HCT116 (cell line): ENCODE results near the gene PTDSS2. TPM values are rescaled to one million over a fixed set of nuclear protein-coding genes. Genes with fewer than 3 reads are reported as not detected.
A peak's percentile ranks its signal among the peaks of the same experiment; 100 is the strongest.

Experiments used
- ATAC-seq: fragments of 200-7000 bp; cut with Tn5 transposase; 2 replicates; pipeline ENCODE4 v1.9.1; 2020; ENCODE audit warnings: mild to moderate bottlenecking, moderate library complexity
- BruUV-seq: library from RNA; stranded (reverse); fragments of 400-500 nt; replicated peaks from 2 replicates; lab custom pipeline; 2021; lab: Mats Ljungman, UMichigan
- CTCF ChIA-PET: fragments of 300-600 bp; sonication (Branson Sonifier 250); formaldehyde crosslinking; loops from one replicate; lab custom pipeline; 2021; ENCODE audit warnings: antibody characterized with exemption; lab: Charles Lee
- POLR2A ChIA-PET: fragments of 300-600, 350-600 bp; sonication (Branson Sonifier 250); formaldehyde crosslinking; loops from one replicate; lab custom pipeline; 2021; ENCODE audit warnings: antibody characterized with exemption; lab: Charles Lee
- RAD21 ChIA-PET, 2 experiments: fragments of 300-600 bp; sonication (Branson Sonifier 250); formaldehyde crosslinking; loops; one replicate each; lab custom pipeline; 2023; ENCODE audit warnings: low total read pairs in 2 of 2; ENCODE audit not compliant: uncharacterized antibody in 2 of 2, unreplicated experiment in 2 of 2, low non-redundant PET in 1 of 2; lab: Charles Lee
- DNase-seq: peaks from one replicate; pipeline ENCODE4 v3.0.0-alpha.2; 2010; ENCODE audit warnings: low read depth, low spot score
- H2AFZ ChIP-seq: fragments of 200-600 bp; shearing (Covaris generic), sonication (generic); 2 replicates; pipeline ENCODE4 v1.6.1; 2017; ENCODE audit warnings: low read depth, mixed run types, mixed read lengths, antibody characterized with exemption, low read length; ENCODE audit not compliant: poor library complexity, severe bottlenecking
- H3K27ac ChIP-seq: 2 replicates; pipeline ENCODE4 v1.5.1; 2012; ENCODE audit warnings: low read depth, low read length
- H3K27me3 ChIP-seq: fragments of 200-600 bp; sonication (generic); 2 replicates; pipeline ENCODE4 v1.6.1; 2016; ENCODE audit warnings: mixed run types, low read length, mixed read lengths; ENCODE audit not compliant: insufficient read depth
- H3K36me3 ChIP-seq, 2 experiments: fragments of 200-500 bp in 1 of 2; fragments of 200-600 bp in 1 of 2; sonication (Bioruptor generic) in 1 of 2; sonication (generic) in 1 of 2; 2 replicates each; pipeline versions ENCODE4 v1.5.1 to v1.6.1; 2014 to 2016; ENCODE audit warnings: low read length in 2 of 2, inconsistent platforms in 1 of 2, mixed read lengths in 1 of 2, mixed run types in 1 of 2; ENCODE audit not compliant: insufficient read depth in 2 of 2, control insufficient read depth in 1 of 2
- H3K4me1 ChIP-seq, 2 experiments: fragments of 200-600 bp in 1 of 2; sonication (generic) in 1 of 2; 2 replicates each; pipeline versions ENCODE4 v1.5.1 to v1.6.1; 2012 to 2017; ENCODE audit warnings: low read length in 2 of 2, inconsistent platforms in 1 of 2, mild to moderate bottlenecking in 1 of 2, mixed read lengths in 1 of 2, mixed run types in 1 of 2, moderate library complexity in 1 of 2; ENCODE audit not compliant: insufficient read depth in 2 of 2, control insufficient read depth in 1 of 2
- H3K4me2 ChIP-seq: fragments of 200-600 bp; sonication (generic); 2 replicates; pipeline ENCODE4 v1.6.1; 2017; ENCODE audit warnings: mixed run types, low read length, mixed read lengths
- H3K4me3 ChIP-seq, 2 experiments: fragments of 200-600 bp in 1 of 2; sonication (generic) in 1 of 2; replicated peaks in 1 of 2; 2 replicates each; pipeline ENCODE4 v1.5.1; 2011 to 2016; ENCODE audit warnings: low read length in 2 of 2, control low read depth in 1 of 2, low read depth in 1 of 2, mild to moderate bottlenecking in 1 of 2, mixed read lengths in 1 of 2, mixed run types in 1 of 2
- H3K79me2 ChIP-seq: fragments of 200-600 bp; sonication (generic); 2 replicates; pipeline ENCODE4 v1.6.1; 2017; ENCODE audit warnings: mild to moderate bottlenecking, mixed run types, low read length, moderate library complexity, mixed read lengths; ENCODE audit not compliant: insufficient read depth
- H3K9ac ChIP-seq: fragments of 200-600 bp; sonication (generic); 2 replicates; pipeline ENCODE4 v1.6.1; 2016; ENCODE audit warnings: low read length, mixed read lengths
- H3K9me2 ChIP-seq: fragments of 200-600 bp; sonication (generic), shearing (Covaris generic); 2 replicates; pipeline ENCODE4 v1.6.1; 2017; ENCODE audit warnings: mixed run types, mild to moderate bottlenecking, moderate library complexity; ENCODE audit not compliant: insufficient read depth
- H3K9me3 ChIP-seq, 2 experiments: fragments of 200-500 bp in 1 of 2; fragments of 200-600 bp in 1 of 2; sonication (Bioruptor generic) in 1 of 2; sonication (generic) in 1 of 2; 2 replicates each; pipeline ENCODE4 v1.6.1; 2014 to 2017; ENCODE audit warnings: low read length in 2 of 2, mixed read lengths in 2 of 2, inconsistent platforms in 1 of 2, low read depth in 1 of 2, mild to moderate bottlenecking in 1 of 2, mixed run types in 1 of 2, moderate library complexity in 1 of 2; ENCODE audit not compliant: control insufficient read depth in 1 of 2, insufficient read depth in 1 of 2
- H4K20me1 ChIP-seq: fragments of 200-600 bp; sonication (generic), shearing (Covaris generic); 2 replicates; pipeline ENCODE4 v1.6.1; 2017; ENCODE audit warnings: mixed run types, mild to moderate bottlenecking, moderate library complexity; ENCODE audit not compliant: insufficient read depth
- CBX3 ChIP-seq: IDR thresholded peaks from 2 replicates; pipeline ENCODE4 v1.6.1; 2012; ENCODE audit warnings: low read depth
- CEBPB ChIP-seq: IDR thresholded peaks from 2 replicates; pipeline ENCODE4 v1.6.1; 2012; ENCODE audit warnings: low read depth
- EGR1 ChIP-seq: IDR thresholded peaks from 2 replicates; pipeline ENCODE4 v1.6.1; 2012; ENCODE audit warnings: low read depth
- POLR2A ChIP-seq: IDR thresholded peaks from 2 replicates; pipeline ENCODE4 v1.7.0; 2011; ENCODE audit warnings: borderline replicate concordance; ENCODE audit not compliant: insufficient read depth, insufficient read length; ENCODE audit errors: extremely low read depth
- POLR2AphosphoS5 ChIP-seq: IDR thresholded peaks from 2 replicates; pipeline ENCODE4 v1.6.1; 2011; ENCODE audit warnings: mild to moderate bottlenecking, low read depth, low read length, moderate library complexity
- SIN3A ChIP-seq: IDR thresholded peaks from 2 replicates; pipeline ENCODE4 v1.6.1; 2012; ENCODE audit warnings: low read depth
- SRF ChIP-seq: IDR thresholded peaks from 2 replicates; pipeline ENCODE4 v1.6.1; 2012; ENCODE audit warnings: low read depth
- TCF7L2 ChIP-seq: IDR thresholded peaks from 2 replicates; pipeline ENCODE4 v1.7.0; 2011; ENCODE audit warnings: borderline replicate concordance, inconsistent platforms; ENCODE audit not compliant: insufficient read depth, insufficient read length; ENCODE audit errors: extremely low read depth
- ZFX ChIP-seq: fragments of 450-650 bp; IDR thresholded peaks from 2 replicates; pipeline ENCODE4 v1.6.1; 2017
- intact Hi-C: fragments of 100-400 bp; cut with micrococcal nuclease; formaldehyde crosslinking; loops from 2 replicates; pipeline ENCODE4 v1.10.0; 2022
- total RNA-seq: library from RNA; stranded (reverse); gene quantifications from one replicate; pipeline ENCODE4 v1.2.1, GENCODE V29; 2021; ENCODE audit not compliant: unreplicated experiment
- TF ChIP-seq, protein P1 (sequence below): IDR thresholded peaks from 2 replicates; pipeline ENCODE4 v1.6.1; 2011; ENCODE audit warnings: mild to moderate bottlenecking, low read length, moderate library complexity; ENCODE audit not compliant: insufficient replicate concordance; ENCODE audit errors: extremely low read depth
- TF ChIP-seq, protein P2 (sequence below): IDR thresholded peaks from 2 replicates; pipeline ENCODE4 v1.6.1; 2012; ENCODE audit warnings: low read depth
- TF ChIP-seq, protein P3 (sequence below): IDR thresholded peaks from 2 replicates; pipeline ENCODE4 v1.6.1; 2012

The PTDSS2 gene
- total RNA-seq, 1 experiment from 2014 or later = 40.1 TPM

DNA sequence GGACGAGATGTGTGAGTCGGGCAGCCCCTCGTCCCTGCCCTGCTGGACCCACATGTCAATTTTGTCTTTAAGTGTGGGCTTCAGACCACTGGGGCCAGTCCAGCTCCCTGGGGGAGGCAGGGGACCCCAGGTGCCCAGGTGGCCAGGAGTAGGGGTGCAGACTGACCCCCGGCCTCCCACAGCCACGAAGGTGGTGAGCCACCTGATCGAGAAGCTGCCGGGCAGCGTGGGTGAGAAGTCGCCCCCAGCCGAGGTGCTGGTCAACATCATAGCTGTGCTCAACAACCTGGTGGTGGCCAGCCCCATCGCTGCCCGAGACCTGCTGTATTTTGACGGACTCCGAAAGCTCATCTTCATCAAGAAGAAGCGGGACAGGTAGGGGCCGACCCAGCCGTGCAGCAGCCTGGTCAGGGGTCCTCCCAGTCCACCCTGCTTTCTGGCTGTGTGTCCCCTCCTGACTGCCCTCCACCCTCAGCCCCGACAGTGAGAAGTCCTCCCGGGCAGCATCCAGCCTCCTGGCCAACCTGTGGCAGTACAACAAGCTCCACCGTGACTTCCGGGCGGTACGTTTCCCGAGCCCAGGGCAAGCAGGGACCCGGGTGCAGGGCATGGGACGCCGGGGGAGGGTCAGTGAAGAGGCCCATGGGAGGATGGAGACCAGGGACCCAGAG is 46.2 kb upstream of the PTDSS2 start (continued):
- TF ChIP-seq, protein P1, sequence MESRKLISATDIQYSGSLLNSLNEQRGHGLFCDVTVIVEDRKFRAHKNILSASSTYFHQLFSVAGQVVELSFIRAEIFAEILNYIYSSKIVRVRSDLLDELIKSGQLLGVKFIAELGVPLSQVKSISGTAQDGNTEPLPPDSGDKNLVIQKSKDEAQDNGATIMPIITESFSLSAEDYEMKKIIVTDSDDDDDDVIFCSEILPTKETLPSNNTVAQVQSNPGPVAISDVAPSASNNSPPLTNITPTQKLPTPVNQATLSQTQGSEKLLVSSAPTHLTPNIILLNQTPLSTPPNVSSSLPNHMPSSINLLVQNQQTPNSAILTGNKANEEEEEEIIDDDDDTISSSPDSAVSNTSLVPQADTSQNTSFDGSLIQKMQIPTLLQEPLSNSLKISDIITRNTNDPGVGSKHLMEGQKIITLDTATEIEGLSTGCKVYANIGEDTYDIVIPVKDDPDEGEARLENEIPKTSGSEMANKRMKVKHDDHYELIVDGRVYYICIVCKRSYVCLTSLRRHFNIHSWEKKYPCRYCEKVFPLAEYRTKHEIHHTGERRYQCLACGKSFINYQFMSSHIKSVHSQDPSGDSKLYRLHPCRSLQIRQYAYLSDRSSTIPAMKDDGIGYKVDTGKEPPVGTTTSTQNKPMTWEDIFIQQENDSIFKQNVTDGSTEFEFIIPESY = no peak
- TF ChIP-seq SRF (no peak), POLR2A (no peak), ZFX (no peak), TCF7L2 (no peak)
- TF ChIP-seq, protein P2, sequence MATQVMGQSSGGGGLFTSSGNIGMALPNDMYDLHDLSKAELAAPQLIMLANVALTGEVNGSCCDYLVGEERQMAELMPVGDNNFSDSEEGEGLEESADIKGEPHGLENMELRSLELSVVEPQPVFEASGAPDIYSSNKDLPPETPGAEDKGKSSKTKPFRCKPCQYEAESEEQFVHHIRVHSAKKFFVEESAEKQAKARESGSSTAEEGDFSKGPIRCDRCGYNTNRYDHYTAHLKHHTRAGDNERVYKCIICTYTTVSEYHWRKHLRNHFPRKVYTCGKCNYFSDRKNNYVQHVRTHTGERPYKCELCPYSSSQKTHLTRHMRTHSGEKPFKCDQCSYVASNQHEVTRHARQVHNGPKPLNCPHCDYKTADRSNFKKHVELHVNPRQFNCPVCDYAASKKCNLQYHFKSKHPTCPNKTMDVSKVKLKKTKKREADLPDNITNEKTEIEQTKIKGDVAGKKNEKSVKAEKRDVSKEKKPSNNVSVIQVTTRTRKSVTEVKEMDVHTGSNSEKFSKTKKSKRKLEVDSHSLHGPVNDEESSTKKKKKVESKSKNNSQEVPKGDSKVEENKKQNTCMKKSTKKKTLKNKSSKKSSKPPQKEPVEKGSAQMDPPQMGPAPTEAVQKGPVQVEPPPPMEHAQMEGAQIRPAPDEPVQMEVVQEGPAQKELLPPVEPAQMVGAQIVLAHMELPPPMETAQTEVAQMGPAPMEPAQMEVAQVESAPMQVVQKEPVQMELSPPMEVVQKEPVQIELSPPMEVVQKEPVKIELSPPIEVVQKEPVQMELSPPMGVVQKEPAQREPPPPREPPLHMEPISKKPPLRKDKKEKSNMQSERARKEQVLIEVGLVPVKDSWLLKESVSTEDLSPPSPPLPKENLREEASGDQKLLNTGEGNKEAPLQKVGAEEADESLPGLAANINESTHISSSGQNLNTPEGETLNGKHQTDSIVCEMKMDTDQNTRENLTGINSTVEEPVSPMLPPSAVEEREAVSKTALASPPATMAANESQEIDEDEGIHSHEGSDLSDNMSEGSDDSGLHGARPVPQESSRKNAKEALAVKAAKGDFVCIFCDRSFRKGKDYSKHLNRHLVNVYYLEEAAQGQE = no peak

DNA sequence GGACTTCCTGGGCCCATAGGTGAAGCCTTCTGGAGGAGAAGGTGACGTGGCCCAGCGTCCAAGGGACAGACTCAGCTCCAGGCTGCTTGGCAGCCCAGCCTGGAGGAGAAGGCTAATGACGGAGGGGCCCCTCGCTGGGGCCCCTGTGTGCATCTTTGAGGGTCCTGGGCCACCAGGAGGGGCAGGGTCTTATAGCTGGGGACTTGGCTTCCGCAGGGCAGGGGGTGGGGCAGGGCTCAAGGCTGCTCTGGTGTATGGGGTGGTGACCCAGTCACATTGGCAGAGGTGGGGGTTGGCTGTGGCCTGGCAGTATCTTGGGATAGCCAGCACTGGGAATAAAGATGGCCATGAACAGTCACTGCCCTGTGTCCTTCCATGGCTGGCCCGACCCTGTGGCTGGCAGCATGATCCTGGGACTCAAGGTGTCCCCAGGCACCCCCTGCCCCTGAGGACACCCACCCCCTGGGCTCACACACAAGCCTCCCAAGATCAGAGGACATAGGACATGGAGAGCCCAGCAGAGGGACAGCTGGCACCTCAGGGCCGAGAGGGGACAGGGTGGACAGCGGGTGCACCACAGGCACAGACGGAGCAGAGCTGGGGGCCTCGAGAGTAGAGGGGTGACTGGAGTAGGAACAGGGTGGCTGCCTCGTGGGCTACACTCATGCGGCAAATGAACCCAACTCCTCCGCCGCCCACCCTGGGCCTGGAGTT is 45.4 kb upstream of the PTDSS2 start:
- CTCF ChIA-PET = no interaction called here
- TF ChIP-seq CEBPB (no peak), CBX3 (no peak), POLR2AphosphoS5 (no peak), SIN3A (no peak), ZFX (no peak), EGR1 (no peak), TCF7L2 (no peak)
- TF ChIP-seq, protein P3, sequence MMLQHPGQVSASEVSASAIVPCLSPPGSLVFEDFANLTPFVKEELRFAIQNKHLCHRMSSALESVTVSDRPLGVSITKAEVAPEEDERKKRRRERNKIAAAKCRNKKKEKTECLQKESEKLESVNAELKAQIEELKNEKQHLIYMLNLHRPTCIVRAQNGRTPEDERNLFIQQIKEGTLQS = no peak
- TF ChIP-seq, protein P1 = no peak

More for the DNA sequence above, 45.4 kb upstream of the PTDSS2 start:
- H3K79me2 ChIP-seq = no peaks in the 10 kb centered on the region
- ChIA-PET RAD21 (no interaction called here), POLR2A (interaction anchor here (1.3 kb wide), 1 partner anchor 13 kb away, joined by 3 read pairs; no protein-coding TSS in a partner anchor)
- H3K9me2 ChIP-seq = no peaks in the 10 kb centered on the region
- H3K9me3 ChIP-seq = no peaks in the 10 kb centered on the region
- no peak overlapping the region for H3K4me2 ChIP-seq
- no peak for ATAC-seq
- peak overlapping the region; percentile 32; the same call in 1 of the 2 replicates for H3K27ac ChIP-seq
- H3K4me3 ChIP-seq = no peak overlapping the region
- no peak overlapping the region for H3K9ac ChIP-seq
- TSS peak; percentile 94 for BruUV-seq
- no peak overlapping the region for H2AFZ ChIP-seq
- no peak for DNase-seq
- H3K36me3 ChIP-seq = peaks cover 2 to 20% of the 10 kb centered on the region in 2 experiments; a peak in 3 of 4 replicates
- H3K27me3 ChIP-seq = no peaks in the 10 kb centered on the region
- intact Hi-C loops = loop anchor here (5.0 kb wide), 1 partner anchor 43 kb away; no protein-coding TSS in a partner anchor
- H4K20me1 ChIP-seq = no peaks in the 10 kb centered on the region
- peaks cover 14 to 36% of the 10 kb centered on the region in 2 experiments for H3K4me1 ChIP-seq
